Uterus (tissue), 2 donors: ENCODE results near the gene DNAJA4.

Experiments
- POLR2A ChIP-seq, 2 donors: fragments of 450-650 bp; IDR thresholded peaks; one replicate each; pipeline ENCODE4 v1.6.1; 2016; ENCODE audit warnings: antibody characterized with exemption in 2 of 2, mild to moderate bottlenecking in 1 of 2, moderate library complexity in 1 of 2
- TF ChIP-seq, protein P1 (sequence below), 4 experiments: fragments of 200-600 bp in 2 of 4; fragments of 450-650 bp in 2 of 4; sonication (generic) in 2 of 4; IDR thresholded peaks; one replicate each; pipeline ENCODE4 v1.5.1; 2016 to 2019; ENCODE audit warnings: antibody characterized with exemption in 4 of 4, mild to moderate bottlenecking in 2 of 4, moderate library complexity in 1 of 4

DNA sequence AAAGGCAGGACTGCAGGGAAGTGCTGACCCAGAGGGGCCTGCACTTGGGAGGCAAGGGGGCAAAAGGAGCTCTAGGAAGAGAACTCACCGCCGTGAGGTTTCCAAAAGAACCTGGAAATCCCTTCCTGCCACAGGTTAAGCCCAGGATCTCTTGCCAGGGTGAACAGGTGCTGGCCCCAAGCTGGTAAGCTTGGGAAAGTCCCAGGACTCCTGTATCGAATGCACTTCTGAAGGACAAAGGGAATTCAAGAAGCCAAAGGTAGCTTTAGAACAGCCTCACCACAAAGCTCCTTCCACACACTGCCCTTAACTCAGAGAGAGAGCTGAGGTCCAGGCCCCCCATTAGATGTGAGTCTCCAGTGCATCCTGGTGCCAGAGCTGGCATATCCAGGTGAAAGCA, 46.9 kb downstream of the DNAJA4 start:
- TF ChIP-seq, protein P1, sequence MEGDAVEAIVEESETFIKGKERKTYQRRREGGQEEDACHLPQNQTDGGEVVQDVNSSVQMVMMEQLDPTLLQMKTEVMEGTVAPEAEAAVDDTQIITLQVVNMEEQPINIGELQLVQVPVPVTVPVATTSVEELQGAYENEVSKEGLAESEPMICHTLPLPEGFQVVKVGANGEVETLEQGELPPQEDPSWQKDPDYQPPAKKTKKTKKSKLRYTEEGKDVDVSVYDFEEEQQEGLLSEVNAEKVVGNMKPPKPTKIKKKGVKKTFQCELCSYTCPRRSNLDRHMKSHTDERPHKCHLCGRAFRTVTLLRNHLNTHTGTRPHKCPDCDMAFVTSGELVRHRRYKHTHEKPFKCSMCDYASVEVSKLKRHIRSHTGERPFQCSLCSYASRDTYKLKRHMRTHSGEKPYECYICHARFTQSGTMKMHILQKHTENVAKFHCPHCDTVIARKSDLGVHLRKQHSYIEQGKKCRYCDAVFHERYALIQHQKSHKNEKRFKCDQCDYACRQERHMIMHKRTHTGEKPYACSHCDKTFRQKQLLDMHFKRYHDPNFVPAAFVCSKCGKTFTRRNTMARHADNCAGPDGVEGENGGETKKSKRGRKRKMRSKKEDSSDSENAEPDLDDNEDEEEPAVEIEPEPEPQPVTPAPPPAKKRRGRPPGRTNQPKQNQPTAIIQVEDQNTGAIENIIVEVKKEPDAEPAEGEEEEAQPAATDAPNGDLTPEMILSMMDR (IDR thresholded peaks at IDR 0.05): no peak
- no peak for TF ChIP-seq POLR2A (IDR thresholded peaks at IDR 0.05)
